ENCODE results near the gene SLC15A2.

Gene SLC15A2

DNA sequence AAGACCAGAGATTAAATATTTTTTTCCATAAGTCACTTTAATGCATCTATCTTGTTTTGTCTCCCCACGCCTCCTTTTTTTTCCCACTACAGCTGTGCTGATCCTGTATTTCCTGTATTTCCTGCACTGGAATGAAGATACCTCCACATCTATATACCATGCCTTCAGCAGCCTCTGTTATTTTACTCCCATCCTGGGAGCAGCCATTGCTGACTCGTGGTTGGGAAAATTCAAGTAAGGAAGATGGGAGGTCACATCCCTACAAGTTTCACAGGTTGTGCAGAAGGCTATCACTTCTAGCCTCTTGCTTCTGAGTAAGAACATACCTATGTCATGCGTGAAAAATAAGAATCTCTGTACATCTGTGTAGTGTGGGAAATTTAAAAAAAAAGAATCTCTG lies 3.1 kb downstream of the SLC15A2 start:
- TF ChIP-seq, protein P1, sequence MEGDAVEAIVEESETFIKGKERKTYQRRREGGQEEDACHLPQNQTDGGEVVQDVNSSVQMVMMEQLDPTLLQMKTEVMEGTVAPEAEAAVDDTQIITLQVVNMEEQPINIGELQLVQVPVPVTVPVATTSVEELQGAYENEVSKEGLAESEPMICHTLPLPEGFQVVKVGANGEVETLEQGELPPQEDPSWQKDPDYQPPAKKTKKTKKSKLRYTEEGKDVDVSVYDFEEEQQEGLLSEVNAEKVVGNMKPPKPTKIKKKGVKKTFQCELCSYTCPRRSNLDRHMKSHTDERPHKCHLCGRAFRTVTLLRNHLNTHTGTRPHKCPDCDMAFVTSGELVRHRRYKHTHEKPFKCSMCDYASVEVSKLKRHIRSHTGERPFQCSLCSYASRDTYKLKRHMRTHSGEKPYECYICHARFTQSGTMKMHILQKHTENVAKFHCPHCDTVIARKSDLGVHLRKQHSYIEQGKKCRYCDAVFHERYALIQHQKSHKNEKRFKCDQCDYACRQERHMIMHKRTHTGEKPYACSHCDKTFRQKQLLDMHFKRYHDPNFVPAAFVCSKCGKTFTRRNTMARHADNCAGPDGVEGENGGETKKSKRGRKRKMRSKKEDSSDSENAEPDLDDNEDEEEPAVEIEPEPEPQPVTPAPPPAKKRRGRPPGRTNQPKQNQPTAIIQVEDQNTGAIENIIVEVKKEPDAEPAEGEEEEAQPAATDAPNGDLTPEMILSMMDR (IDR thresholded peaks at IDR 0.05) = no peak
- H3K27ac ChIP-seq = no peak overlapping the region
- no peak overlapping the region for H2AFZ ChIP-seq
- H3K9me3 ChIP-seq (ENCODE audit: control insufficient read depth, low read length) = no peaks in the 10 kb centered on the region
- no peak overlapping the region for H3K4me2 ChIP-seq (ENCODE audit: low read length)
- H3K4me1 ChIP-seq = peaks cover 4% of the 10 kb centered on the region
- H3K79me2 ChIP-seq = no peaks in the 10 kb centered on the region
- no peak overlapping the region for H3K4me3 ChIP-seq (ENCODE audit: low read depth, low read length)
- no peaks in the 10 kb centered on the region for H3K27me3 ChIP-seq (ENCODE audit: control insufficient read depth, insufficient read depth, low read length)
- H3K9ac ChIP-seq = no peak overlapping the region
- no peaks in the 10 kb centered on the region for H3K36me3 ChIP-seq (ENCODE audit: control insufficient read depth, insufficient read depth, low read length)

DNA sequence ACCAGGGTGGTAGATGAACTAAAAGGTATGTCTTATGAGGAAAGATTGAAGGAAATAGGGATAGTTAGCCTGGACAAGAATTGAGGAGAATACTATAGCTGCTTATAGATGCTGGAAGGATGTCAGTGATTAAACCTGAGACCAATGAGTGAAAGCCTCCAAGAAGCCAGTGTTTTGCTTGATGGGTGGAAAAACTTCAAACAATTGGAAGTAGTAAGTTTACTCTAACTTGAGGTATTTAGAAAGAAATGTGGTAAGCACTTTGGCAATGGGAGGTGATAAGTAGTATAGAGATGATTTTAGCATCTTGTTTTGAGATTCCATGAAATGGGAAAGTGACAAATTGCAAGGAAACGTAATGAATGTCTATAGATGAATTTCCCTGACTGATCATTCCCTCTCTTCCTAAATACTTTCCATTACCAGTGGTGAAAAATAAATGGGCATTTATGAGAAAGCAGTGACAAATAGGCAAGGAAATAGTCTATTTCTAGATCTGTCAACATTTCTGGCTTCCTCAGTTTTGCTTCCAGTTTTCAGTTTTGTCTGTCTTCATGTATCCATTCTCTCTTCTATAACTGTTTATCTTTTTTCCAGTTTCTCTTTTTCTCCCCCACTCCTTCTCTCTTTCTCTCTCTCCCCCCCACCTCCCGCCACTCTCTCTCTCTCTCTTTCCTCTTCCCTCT lies 19.2 kb downstream of the SLC15A2 start:
- TF ChIP-seq, protein P1 (IDR thresholded peaks at IDR 0.05) = no peak
- H3K4me1 ChIP-seq = peaks cover 3% of the 10 kb centered on the region
- H3K4me3 ChIP-seq (ENCODE audit: low read depth, low read length) = no peak overlapping the region
- no peak overlapping the region for H3K27ac ChIP-seq
- H3K36me3 ChIP-seq (ENCODE audit: control insufficient read depth, insufficient read depth, low read length) = no peaks in the 10 kb centered on the region
- no peak overlapping the region for H2AFZ ChIP-seq
- H3K79me2 ChIP-seq = no peaks in the 10 kb centered on the region
- H3K9ac ChIP-seq = no peak overlapping the region
- no peak overlapping the region for H3K4me2 ChIP-seq (ENCODE audit: low read length)
- no peaks in the 10 kb centered on the region for H3K27me3 ChIP-seq (ENCODE audit: control insufficient read depth, insufficient read depth, low read length)
- no peaks in the 10 kb centered on the region for H3K9me3 ChIP-seq (ENCODE audit: control insufficient read depth, low read length)

DNA sequence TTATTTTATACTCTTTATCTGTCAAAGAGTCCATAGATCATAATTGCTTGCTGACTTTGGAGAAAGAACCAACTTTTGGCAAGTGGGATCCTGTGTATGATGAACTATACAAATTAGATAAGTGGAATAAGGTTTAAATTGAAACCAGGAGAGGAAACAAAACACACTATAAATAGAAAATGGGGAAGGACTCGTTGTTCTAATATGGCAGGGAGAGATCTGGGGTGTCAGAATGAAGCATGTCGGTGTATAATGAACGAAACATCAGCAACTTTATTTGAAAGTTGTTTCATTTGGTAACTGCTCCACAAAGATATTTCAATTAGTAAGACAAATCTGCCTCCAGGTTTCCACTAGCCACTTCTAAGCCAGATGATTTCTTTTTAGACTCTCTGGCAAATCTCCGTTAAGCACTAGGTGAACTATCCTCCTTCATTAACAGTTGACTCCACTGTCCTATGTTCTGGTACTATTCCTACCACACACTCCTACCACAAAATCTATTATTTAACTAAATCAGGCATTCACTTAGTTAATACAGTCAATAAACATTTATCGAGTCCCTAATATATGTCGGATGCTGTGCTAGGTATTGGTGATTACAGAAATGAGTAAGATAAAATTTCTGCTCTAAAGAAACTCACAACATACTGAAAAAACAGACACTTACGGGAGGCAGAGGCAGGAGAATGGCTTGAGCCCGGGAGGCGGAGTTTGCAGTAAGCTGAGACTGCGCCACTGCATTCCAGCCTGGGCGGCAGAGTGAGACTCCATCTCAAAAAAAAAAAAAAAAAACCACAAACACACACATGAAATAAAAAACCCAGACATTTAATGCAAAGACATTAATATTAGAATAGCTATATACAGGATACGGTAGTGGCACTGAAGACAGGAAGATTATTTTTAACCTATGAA lies 20.1 kb downstream of the SLC15A2 start:
- Histone ChIP-seq H3K9ac (no peak overlapping the region), H3K4me3 (ENCODE audit: low read depth, low read length) (no peak overlapping the region), H3K79me2 (no peaks in the 10 kb centered on the region), H3K36me3 (ENCODE audit: control insufficient read depth, insufficient read depth, low read length) (no peaks in the 10 kb centered on the region), H3K27ac (no peak overlapping the region), H3K4me1 (peaks cover 3% of the 10 kb centered on the region), H3K4me2 (ENCODE audit: low read length) (no peak overlapping the region), H3K9me3 (ENCODE audit: control insufficient read depth, low read length) (no peaks in the 10 kb centered on the region), H2AFZ (no peak overlapping the region), H3K27me3 (ENCODE audit: control insufficient read depth, insufficient read depth, low read length) (no peaks in the 10 kb centered on the region)
- TF ChIP-seq, protein P1 (IDR thresholded peaks at IDR 0.05) = no peak

DNA sequence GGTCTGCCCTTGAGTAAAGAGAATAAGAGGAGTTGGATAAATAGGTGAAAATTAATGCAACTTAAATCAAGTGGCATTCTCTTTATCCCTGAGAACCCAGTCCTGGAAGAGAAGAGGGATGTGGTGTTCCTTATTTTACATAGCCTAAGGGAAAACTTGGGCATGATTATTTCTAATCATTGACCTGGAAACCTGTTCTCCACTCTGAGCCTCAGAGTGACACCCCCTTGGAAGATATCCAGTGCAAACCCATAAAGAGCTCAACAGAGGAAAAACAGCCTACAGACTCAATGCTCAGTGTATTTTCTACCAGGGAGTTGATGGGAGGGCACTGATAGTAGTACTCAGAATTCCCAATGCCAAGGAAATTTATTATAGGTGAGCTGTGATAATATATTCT lies 22.0 kb downstream of the SLC15A2 start:
- Histone ChIP-seq H3K9ac (no peak overlapping the region), H2AFZ (no peak overlapping the region), H3K79me2 (no peaks in the 10 kb centered on the region), H3K4me2 (ENCODE audit: low read length) (no peak overlapping the region), H3K9me3 (ENCODE audit: control insufficient read depth, low read length) (no peaks in the 10 kb centered on the region), H3K36me3 (ENCODE audit: control insufficient read depth, insufficient read depth, low read length) (no peaks in the 10 kb centered on the region), H3K4me1 (peaks cover 3% of the 10 kb centered on the region), H3K27ac (no peak overlapping the region), H3K4me3 (ENCODE audit: low read depth, low read length) (no peak overlapping the region), H3K27me3 (ENCODE audit: control insufficient read depth, insufficient read depth, low read length) (no peaks in the 10 kb centered on the region)
- TF ChIP-seq, protein P1 (IDR thresholded peaks at IDR 0.05) = no peak
